CD4-positive, alpha-beta T cell treated with Interleukin-12 subunit alpha and Interleukin-12 subunit beta, for 1 hour (primary cell): ENCODE results near the gene RTTN.

Experiments
- DNase-seq: peaks from one replicate; pipeline ENCODE4 v3.0.0-alpha.2; 2020

RTTN gene

GRCh38 chr18:70072678-70073077 lies 132.8 kb downstream of the RTTN start:
- peak; percentile 31 for DNase-seq

- no peak for DNase-seq
Observed at GRCh38 chr18:70069965-70070364, 135.5 kb downstream of the RTTN start.

GRCh38 chr18:70069382-70069781 lies 136.1 kb downstream of the RTTN start:
- DNase-seq: no peak

GRCh38 chr18:70068981-70069380 lies 136.5 kb downstream of the RTTN start:
- DNase-seq: no peak

DNA sequence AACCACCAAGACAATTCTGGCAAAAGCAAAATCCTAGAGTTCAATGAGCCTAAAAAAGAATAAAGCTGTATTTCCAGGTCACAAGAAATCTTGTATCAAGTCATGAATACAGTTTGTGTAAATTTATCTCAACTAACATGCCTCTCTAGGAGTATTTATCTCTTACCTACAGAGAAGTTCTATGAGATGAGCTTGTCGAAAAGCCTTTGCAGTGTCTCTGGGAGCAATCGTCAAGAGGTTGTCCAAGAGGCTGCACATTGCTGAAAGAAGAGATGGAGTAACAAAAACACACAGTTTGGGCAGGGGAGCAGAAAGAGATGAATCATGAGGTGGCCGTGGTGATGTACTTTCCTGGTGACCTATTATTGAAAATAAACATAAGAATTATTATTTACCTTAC lies 145.8 kb downstream of the RTTN start:
- DNase-seq: no peak

DNA sequence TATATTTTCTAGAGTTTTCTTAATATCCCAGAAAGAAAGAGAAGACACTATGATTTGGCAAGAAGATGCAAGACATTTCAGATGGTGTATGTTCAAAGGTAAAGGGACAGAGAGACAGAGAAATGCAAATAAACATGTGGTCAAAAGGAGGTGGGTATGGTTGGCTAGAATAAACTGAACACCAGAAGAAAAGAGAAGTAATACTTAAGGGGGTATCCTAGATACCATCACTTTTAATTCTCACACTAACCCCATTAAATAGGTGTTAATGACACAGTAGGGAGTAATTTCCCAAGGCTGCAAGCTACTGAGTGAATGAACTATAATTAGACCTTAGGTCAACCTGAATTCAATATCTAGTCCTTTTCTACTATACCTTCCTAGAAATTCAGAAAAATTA lies 146.6 kb downstream of the RTTN start:
- no peak for DNase-seq

GRCh38 chr18:70047931-70048603 lies 157.4 kb downstream of the RTTN start:
- no peak for DNase-seq

DNA sequence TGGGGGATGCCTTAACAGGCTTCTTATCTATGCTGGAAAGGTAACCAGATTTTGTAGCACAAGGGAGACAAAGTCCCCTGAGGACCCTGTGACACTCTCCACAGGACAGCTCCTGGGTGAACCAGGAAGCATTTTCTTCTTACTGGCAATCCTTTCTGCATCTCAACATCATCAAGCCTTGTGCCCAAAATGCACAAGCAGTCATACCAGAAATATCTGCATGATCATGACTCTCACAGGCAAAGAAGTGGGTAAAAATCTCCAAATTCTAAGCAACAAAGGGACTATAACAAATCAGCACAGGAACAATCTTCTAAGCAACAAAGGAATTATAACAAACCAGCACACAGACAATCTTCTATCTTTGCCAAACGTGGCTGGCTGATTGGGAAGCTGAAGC lies 158.7 kb downstream of the RTTN start:
- DNase-seq: no peak

GRCh38 chr18:70046207-70046606 lies 159.3 kb downstream of the RTTN start:
- no peak for DNase-seq

DNA sequence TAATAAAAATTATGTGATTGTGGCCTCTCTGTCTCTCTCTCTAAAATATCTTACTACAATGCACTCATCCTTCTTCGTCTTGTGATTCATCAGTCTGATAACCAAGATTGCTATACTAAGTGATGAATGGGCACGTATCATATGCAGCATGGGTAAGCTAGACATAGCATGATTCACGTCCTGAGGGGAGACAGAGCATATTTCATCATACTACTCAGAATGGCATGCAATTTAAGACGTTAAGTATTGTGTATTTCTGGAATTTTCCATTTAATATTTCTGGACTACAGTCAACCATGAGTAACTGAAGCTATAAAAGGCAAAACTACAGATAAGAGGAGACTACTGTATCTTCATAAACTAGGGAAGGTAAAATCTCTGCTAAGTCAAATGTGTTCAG lies 160.9 kb downstream of the RTTN start:
- DNase-seq: no peak

- DNase-seq: no peak
Observed at GRCh38 chr18:70041459-70042050, 163.9 kb downstream of the RTTN start.

DNA sequence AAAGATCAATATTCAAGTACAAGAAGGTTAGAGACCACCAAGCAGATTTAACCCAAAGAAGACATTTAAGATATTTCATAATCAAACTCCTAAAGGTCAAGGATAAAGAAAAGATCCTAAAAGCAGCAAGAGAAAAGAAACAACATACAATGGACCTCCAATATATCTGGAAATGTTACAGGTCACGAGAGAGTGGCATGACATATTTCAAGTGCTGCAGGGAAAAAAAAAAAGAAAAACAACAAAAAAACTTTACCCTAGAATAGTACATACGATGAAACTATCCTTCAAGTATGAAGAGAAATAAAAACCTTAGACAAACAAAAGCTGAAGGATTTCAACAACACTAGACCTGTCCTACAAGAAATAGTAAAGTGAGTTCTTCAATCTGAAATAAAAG lies 166.3 kb downstream of the RTTN start:
- DNase-seq: no peak

DNA sequence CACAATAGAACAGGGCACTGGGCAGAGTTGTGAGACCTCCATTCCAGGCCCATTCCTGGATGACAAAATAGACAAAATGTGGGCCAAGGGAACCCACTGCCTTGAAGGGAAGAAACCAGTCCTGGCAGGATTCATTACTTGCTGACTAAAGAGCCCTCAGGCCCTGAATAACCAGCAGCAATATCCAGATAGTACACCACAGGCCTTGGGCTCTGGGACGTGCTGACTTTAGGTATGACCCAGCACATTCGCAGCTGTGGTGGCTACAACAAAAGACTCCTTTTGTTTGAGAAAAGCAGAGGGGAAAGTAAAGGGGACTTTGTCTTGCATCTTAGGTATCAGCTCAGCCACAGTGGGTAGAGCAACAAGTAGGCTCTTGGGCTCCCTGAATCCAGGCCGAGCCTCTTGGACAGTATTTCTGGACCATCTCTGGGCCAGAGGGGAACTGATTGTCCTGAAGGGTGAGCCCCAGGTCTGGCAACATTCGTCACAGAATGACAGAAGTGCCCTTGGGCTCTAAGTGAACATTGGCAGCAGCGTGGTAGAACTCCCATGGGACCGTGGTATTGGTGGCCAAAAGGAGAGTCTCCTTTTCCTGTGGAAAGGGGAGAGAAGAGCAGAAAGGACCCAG lies 167.9 kb downstream of the RTTN start:
- DNase-seq: no peak

DNA sequence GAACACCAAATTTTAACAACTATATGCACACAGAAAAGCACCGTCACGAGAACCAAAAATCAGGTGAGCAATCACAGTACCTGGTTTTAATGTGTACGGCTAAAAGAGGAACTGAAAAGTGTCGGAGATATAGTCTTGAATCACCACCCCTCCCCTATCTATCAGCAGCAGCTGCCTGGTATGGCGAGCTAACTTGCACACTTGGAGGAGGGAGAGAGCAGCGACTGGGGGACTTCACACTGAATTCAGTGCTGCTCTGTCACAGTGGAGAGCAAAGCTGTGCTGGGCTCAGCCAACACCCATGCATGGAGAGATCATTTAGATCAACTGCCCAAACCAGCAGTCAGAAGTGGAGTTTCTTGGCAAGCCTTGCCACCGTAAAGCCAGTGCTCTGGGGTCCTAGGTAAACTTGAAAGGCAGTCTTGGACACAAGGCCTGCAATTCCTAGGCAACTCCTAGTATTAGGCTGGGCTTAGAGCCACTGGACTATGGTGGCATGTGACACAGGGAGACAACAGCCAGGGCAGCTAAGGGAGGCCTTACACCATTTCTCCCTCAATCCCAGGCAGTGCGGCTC lies 168.6 kb downstream of the RTTN start:
- no peak for DNase-seq

DNA sequence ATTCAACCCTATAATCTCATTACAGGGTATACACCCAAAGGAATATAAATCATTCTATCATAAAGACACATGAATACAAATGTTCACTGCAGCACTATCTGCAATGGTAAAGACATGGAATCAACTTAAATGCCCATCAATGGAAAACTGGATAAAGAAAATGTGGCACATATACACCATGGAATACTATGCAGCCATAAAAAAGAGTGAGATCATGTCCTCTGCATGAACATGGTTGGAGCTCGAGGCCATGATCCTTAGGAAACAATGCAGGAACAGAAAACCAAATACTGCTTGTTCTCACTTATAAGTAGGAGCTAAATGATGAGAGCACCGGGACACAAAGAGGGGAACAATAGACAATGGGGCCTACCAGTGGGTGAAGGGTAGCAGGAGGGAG lies 169.3 kb downstream of the RTTN start:
- no peak for DNase-seq

DNA sequence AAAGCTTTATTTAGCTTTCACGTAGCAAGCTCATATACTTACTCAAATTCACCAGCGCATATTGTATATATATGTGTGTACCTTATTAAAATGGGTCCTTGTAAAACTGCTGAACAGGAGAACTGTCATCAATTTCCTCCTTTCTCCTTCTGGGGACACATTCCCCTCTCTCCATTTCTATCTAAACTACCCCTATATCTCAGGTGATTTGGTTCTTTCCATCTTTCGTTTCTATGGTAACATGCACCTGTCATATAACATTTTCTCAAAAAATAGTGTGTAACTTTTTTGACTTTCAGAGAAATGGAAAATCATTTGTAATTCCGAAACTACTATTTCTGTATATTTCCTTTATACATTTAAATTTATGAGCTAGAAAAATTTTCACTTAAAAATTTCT lies 174.3 kb downstream of the RTTN start:
- no peak for DNase-seq

- DNase-seq: no peak
Observed at GRCh38 chr18:70030728-70031127, 174.8 kb downstream of the RTTN start.

GRCh38 chr18:70029163-70029562 lies 176.3 kb downstream of the RTTN start:
- no peak for DNase-seq

DNA sequence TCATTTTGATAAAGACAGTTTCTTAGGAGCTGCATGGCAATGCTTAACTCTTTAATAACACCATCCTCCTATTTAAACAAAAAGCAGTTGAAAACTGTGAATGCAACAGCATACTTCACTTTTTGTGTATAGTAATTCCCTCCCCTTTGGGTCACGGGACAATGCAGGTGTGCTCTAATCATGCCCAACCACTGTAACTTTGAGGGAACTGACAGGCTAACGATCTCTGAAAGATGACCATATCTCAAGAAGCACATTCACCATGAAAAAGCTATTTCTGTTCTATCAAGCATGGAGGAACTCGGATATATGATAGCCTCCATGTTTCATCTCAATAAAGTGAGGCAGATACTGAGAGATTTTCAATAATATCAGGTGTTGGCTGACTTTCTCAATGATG lies 176.8 kb downstream of the RTTN start:
- DNase-seq: no peak

GRCh38 chr18:70028084-70028483 lies 177.4 kb downstream of the RTTN start:
- no peak for DNase-seq

- DNase-seq: no peak
Observed at GRCh38 chr18:70025580-70025979, 179.9 kb downstream of the RTTN start.

GRCh38 chr18:70024829-70025228 lies 180.7 kb downstream of the RTTN start:
- DNase-seq: no peak

GRCh38 chr18:70024093-70024492 lies 181.4 kb downstream of the RTTN start:
- DNase-seq: no peak

GRCh38 chr18:70022636-70023035 lies 182.9 kb downstream of the RTTN start:
- DNase-seq: no peak
